K562 (cell line): ENCODE data around the gene SAMD11. TPM values are rescaled to one million over a fixed set of nuclear protein-coding genes. Genes with fewer than 3 reads are reported as not detected.

Experiments used
- BRD4 ChIP-seq: fragments of 200-600 bp; sonication (generic); IDR thresholded peaks from 2 replicates; pipeline ENCODE4 v1.6.1; 2017; ENCODE audit warnings: inconsistent platforms
- EP400 ChIP-seq: fragments of 450-650 bp; IDR thresholded peaks from 2 replicates; pipeline ENCODE4 v1.6.1; 2017; ENCODE audit warnings: antibody characterized with exemption, mild to moderate bottlenecking, moderate library complexity
- FOSL1 ChIP-seq: fragments of 200-800 bp; sonication (Bioruptor generic); conservative IDR thresholded peaks from 2 replicates; pipeline ENCODE4 v1.6.1; 2016; ENCODE audit warnings: missing genetic modification characterization, missing compliant biosample characterization
- HDAC2 ChIP-seq: fragments of 450-650 bp; IDR thresholded peaks from 2 replicates; pipeline ENCODE4 v1.6.1; 2016; ENCODE audit warnings: mild to moderate bottlenecking
- HNRNPH1 ChIP-seq: fragments of 200-400 bp; formaldehyde crosslinking; optimal IDR thresholded peaks from 2 replicates; pipeline ENCODE3; 2017; ENCODE audit warnings: low read depth, mild to moderate bottlenecking, low read length, moderate library complexity
- KLF13 ChIP-seq: fragments of 450-650 bp; IDR thresholded peaks from 2 replicates; pipeline ENCODE4 v1.6.1; 2016; ENCODE audit warnings: missing genetic modification characterization, low read depth, mild to moderate bottlenecking, missing compliant biosample characterization, moderate library complexity, borderline replicate concordance
- MAFG ChIP-seq: fragments of 450-650 bp; conservative IDR thresholded peaks from 2 replicates; pipeline ENCODE4 v1.6.1; 2016; ENCODE audit warnings: missing genetic modification characterization, missing compliant biosample characterization
- NFIX ChIP-seq: fragments of 250-450 bp; sonication (Bioruptor Pico); IDR thresholded peaks from 2 replicates; pipeline ENCODE4 v1.4.0; 2020; ENCODE audit warnings: low read depth, mild to moderate bottlenecking, moderate library complexity
- PHB ChIP-seq: fragments of 250-450 bp; sonication (Bioruptor Pico); IDR thresholded peaks from 2 replicates; pipeline ENCODE4 v1.5.0; 2021
- POLR2A ChIP-seq: fragments of 450-650 bp; conservative IDR thresholded peaks from 2 replicates; pipeline ENCODE4 v1.6.1; 2016
- SIRT6 ChIP-seq: IDR thresholded peaks from one replicate; pipeline ENCODE4 v1.6.1; 2012; ENCODE audit warnings: low read depth, mild to moderate bottlenecking, control low read depth, inconsistent platforms, low read length, moderate library complexity
- SUPT5H ChIP-seq: fragments of 450-650 bp; IDR thresholded peaks from 2 replicates; pipeline ENCODE4 v1.6.1; 2016
- polyA plus RNA-seq, 8 experiments: library from polyadenylated mRNA; depleted of rRNA in 4 of 8; stranded (reverse) in 5 of 8; unstranded in 3 of 8; fragments of >200 nt; fragmentation: Nextera tagmentation in 2 of 8; fragmentation: Illumina TruSeq in 1 of 8; extraction: Ambion mirVana in 2 of 8; extraction: Trizol in 1 of 8; gene quantifications; 2 replicates each; pipeline versions ENCODE4 v1.2.1 to v1.2.3, GENCODE V29; 2011 to 2014; ENCODE audit warnings: inconsistent platforms in 1 of 8, missing spikeins in 1 of 8
- total RNA-seq, 7 experiments: library from RNA; depleted of rRNA in 6 of 7; stranded (reverse); fragments of >200 nt in 6 of 7; fragmentation: Illumina TruSeq in 2 of 7; extraction: Trizol in 2 of 7; gene quantifications; 2 replicates each; pipeline versions ENCODE4 v1.2.1 to v1.2.3, GENCODE V29; 2011 to 2021; ENCODE audit warnings: low replicate concordance in 1 of 7
- TF ChIP-seq, protein P1 (sequence below): IDR thresholded peaks from 3 replicates; pipeline ENCODE4 v1.6.1; 2011; ENCODE audit warnings: borderline replicate concordance, mild to moderate bottlenecking; ENCODE audit not compliant: insufficient read length, insufficient read depth
- TF ChIP-seq, protein P2 (sequence below): sonication (generic); formaldehyde crosslinking; IDR thresholded peaks from 2 replicates; pipeline ENCODE4 v1.8.0; 2023; ENCODE audit warnings: missing genetic modification reagents, mild to moderate bottlenecking, borderline replicate concordance
- TF ChIP-seq, protein P3 (sequence below): IDR thresholded peaks from 2 replicates; pipeline ENCODE4 v1.6.1; 2011; ENCODE audit warnings: borderline replicate concordance, low read depth, mild to moderate bottlenecking, moderate library complexity, low read length; ENCODE audit not compliant: insufficient read depth, poor library complexity, severe bottlenecking
- TF ChIP-seq, protein P4 (sequence below): fragments of 250-450 bp; sonication (Bioruptor Pico); IDR thresholded peaks from 2 replicates; pipeline ENCODE4 v1.9.0; 2021; ENCODE audit warnings: mild to moderate bottlenecking

SAMD11 gene
- total and polyA plus RNA-seq, 9 of the 15 experiments (the other 6 are each of a cell fraction or from before 2014, with no cell fraction given), result 0.07 to 0.82 (median 0.11) TPM; not detected in 2

DNA sequence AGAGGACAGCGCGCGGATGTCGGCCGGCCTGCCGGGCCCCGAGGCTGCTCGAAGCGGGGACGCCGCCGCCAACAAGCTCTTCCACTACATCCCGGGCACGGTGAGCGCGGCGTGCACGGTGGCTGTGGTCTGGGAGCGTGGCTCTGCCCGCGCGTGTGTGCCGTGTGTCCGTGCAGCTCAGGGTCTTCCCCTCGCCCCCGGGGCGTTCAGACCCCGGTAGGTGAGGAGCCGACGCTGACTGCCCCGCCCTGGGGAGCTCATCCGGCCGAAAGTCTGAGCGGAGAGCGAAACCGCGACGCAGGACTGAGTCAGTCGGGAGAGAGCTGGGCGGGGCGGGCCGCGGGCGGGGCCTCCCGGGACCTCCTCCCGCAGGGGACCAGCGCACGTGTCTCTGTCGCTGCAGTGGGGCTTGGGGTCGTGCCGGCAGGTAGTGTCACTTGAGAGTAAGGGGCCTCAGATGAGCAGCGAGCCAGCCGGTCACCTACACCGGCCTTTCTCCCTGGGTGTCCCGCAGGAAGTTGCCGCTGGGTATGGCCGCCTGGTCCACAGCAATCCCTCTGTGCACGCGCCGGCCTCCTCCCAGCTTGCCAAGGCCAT is 43.1 kb downstream of the SAMD11 start (continued):
- TF ChIP-seq NFIX (no peak), HDAC2 (no peak), MAFG (tag) (no peak), EP400 (no peak; the same call in 1 of the 2 replicates), PHB (CRISPR knock-in tag) (no peak), SIRT6 (no peak), POLR2A (peak; percentile 73), FOSL1 (tag) (peak; percentile 73; the same call in 1 of the 2 replicates), SUPT5H (peak; percentile 68), KLF13 (tag) (no peak), HNRNPH1 (no peak), BRD4 (no peak)
- TF ChIP-seq, protein P1, sequence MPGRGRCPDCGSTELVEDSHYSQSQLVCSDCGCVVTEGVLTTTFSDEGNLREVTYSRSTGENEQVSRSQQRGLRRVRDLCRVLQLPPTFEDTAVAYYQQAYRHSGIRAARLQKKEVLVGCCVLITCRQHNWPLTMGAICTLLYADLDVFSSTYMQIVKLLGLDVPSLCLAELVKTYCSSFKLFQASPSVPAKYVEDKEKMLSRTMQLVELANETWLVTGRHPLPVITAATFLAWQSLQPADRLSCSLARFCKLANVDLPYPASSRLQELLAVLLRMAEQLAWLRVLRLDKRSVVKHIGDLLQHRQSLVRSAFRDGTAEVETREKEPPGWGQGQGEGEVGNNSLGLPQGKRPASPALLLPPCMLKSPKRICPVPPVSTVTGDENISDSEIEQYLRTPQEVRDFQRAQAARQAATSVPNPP, result no peak
- TF ChIP-seq, protein P2, sequence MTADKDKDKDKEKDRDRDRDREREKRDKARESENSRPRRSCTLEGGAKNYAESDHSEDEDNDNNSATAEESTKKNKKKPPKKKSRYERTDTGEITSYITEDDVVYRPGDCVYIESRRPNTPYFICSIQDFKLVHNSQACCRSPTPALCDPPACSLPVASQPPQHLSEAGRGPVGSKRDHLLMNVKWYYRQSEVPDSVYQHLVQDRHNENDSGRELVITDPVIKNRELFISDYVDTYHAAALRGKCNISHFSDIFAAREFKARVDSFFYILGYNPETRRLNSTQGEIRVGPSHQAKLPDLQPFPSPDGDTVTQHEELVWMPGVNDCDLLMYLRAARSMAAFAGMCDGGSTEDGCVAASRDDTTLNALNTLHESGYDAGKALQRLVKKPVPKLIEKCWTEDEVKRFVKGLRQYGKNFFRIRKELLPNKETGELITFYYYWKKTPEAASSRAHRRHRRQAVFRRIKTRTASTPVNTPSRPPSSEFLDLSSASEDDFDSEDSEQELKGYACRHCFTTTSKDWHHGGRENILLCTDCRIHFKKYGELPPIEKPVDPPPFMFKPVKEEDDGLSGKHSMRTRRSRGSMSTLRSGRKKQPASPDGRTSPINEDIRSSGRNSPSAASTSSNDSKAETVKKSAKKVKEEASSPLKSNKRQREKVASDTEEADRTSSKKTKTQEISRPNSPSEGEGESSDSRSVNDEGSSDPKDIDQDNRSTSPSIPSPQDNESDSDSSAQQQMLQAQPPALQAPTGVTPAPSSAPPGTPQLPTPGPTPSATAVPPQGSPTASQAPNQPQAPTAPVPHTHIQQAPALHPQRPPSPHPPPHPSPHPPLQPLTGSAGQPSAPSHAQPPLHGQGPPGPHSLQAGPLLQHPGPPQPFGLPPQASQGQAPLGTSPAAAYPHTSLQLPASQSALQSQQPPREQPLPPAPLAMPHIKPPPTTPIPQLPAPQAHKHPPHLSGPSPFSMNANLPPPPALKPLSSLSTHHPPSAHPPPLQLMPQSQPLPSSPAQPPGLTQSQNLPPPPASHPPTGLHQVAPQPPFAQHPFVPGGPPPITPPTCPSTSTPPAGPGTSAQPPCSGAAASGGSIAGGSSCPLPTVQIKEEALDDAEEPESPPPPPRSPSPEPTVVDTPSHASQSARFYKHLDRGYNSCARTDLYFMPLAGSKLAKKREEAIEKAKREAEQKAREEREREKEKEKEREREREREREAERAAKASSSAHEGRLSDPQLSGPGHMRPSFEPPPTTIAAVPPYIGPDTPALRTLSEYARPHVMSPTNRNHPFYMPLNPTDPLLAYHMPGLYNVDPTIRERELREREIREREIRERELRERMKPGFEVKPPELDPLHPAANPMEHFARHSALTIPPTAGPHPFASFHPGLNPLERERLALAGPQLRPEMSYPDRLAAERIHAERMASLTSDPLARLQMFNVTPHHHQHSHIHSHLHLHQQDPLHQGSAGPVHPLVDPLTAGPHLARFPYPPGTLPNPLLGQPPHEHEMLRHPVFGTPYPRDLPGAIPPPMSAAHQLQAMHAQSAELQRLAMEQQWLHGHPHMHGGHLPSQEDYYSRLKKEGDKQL, result no peak
- TF ChIP-seq, protein P3, sequence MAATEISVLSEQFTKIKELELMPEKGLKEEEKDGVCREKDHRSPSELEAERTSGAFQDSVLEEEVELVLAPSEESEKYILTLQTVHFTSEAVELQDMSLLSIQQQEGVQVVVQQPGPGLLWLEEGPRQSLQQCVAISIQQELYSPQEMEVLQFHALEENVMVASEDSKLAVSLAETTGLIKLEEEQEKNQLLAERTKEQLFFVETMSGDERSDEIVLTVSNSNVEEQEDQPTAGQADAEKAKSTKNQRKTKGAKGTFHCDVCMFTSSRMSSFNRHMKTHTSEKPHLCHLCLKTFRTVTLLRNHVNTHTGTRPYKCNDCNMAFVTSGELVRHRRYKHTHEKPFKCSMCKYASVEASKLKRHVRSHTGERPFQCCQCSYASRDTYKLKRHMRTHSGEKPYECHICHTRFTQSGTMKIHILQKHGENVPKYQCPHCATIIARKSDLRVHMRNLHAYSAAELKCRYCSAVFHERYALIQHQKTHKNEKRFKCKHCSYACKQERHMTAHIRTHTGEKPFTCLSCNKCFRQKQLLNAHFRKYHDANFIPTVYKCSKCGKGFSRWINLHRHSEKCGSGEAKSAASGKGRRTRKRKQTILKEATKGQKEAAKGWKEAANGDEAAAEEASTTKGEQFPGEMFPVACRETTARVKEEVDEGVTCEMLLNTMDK, result no peak
- TF ChIP-seq, protein P4, sequence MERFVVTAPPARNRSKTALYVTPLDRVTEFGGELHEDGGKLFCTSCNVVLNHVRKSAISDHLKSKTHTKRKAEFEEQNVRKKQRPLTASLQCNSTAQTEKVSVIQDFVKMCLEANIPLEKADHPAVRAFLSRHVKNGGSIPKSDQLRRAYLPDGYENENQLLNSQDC (CRISPR knock-in tag), result no peak
